Measurements from ENCODE around the gene MINDY1. TPM values are rescaled to one million over a fixed set of nuclear protein-coding genes. Genes with fewer than 3 reads are reported as not detected.

MINDY1 gene
- total RNA-seq, 1 experiment from 2014 or later, result 6.8 TPM

DNA sequence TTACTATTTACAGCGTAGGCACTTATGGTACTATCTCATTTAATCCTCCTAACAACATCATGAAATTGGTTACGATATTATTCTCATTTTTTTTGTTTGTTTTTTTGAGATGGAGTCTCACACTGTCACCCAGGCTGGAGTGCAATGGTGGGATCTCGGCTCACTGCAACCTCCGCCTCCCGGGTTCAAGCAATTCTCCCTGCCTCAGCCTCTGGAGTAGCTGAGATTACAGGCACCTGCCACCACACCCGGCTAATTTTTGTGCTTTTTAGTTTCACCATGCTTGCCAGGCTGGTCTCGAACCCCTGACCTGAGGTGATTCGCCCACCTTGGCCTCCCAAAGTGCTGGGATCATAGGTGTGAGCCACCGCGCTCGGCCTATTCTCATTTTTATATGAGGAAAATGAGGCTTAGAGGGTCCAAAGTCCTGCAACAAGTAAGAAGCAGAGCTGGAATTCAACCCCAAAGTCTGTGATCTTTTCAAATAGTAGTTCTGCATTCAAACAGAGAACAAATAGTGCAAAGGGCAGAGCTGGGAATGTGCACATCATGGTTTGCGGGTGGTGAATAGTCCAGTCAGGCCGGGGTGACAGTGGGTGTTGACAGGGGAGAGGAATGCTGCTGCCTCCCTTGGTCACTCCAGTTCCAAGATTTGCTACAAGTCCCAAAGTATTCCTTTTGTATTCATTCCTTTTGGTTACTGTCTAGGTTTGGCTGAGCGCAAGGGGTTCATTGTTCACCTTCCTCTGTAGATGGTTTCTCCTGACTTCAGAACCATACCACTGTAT is 6.2 kb upstream of the MINDY1 start:
- H3T11ph ChIP-seq (ENCODE audit: low read length), result no peak overlapping the region
- no peak overlapping the region for H3K4me3 Mint-ChIP-seq
- no peak for DNase-seq
- H3K79me1 ChIP-seq (ENCODE audit: insufficient read depth, low read depth, low read length, poor library complexity, severe bottlenecking), result no peaks in the 10 kb centered on the region
- H4K20me1 ChIP-seq (ENCODE audit: control insufficient read depth, insufficient read depth, insufficient read length), result no peaks in the 10 kb centered on the region
- peaks cover 0 to 2% (median 0%) of the 10 kb centered on the region in 3 experiments; a peak in 1 of 7 replicates for H3K36me3 Mint-ChIP-seq (ENCODE audit: insufficient read depth in 1 of 3, low read depth in 3 of 3)
- H3K27ac Mint-ChIP-seq, result no peak overlapping the region
- H2AFZ ChIP-seq (ENCODE audit: low read length), result no peak overlapping the region
- no peak overlapping the region for H2AK5ac ChIP-seq (ENCODE audit: insufficient read length, low read length)
- no peak overlapping the region for H3K56ac ChIP-seq (ENCODE audit: insufficient read length, low read depth, low read length)
- TF ChIP-seq, protein P1, sequence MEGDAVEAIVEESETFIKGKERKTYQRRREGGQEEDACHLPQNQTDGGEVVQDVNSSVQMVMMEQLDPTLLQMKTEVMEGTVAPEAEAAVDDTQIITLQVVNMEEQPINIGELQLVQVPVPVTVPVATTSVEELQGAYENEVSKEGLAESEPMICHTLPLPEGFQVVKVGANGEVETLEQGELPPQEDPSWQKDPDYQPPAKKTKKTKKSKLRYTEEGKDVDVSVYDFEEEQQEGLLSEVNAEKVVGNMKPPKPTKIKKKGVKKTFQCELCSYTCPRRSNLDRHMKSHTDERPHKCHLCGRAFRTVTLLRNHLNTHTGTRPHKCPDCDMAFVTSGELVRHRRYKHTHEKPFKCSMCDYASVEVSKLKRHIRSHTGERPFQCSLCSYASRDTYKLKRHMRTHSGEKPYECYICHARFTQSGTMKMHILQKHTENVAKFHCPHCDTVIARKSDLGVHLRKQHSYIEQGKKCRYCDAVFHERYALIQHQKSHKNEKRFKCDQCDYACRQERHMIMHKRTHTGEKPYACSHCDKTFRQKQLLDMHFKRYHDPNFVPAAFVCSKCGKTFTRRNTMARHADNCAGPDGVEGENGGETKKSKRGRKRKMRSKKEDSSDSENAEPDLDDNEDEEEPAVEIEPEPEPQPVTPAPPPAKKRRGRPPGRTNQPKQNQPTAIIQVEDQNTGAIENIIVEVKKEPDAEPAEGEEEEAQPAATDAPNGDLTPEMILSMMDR (conservative IDR thresholded peaks at IDR 0.05), result no peak
- peaks cover 1% of the 10 kb centered on the region; the same call in 1 of the 2 replicates for H3K4me1 ChIP-seq (ENCODE audit: insufficient read depth, low read length)
- H3K27me3 Mint-ChIP-seq (ENCODE audit: low read depth), result no peaks in the 10 kb centered on the region
- no peak overlapping the region for H4K8ac ChIP-seq (replicated peaks; ENCODE audit: insufficient read length, low read depth, low read length)
- WGBS (ENCODE audit: extremely low coverage, insufficient read length, low lambda C conversion rate), result no CpG with 5 or more reads among the region's 14 CpGs
- no peak overlapping the region for H2BK15ac ChIP-seq (ENCODE audit: low read depth, low read length)
- H3K18ac ChIP-seq (ENCODE audit: insufficient read length, low read depth, low read length), result no peak overlapping the region
- no peak overlapping the region for H2BK12ac ChIP-seq (ENCODE audit: insufficient read length, low read depth, low read length)
- no peaks in the 10 kb centered on the region for H3K27me3 ChIP-seq (ENCODE audit: insufficient read depth, low read length)
- no peaks in the 10 kb centered on the region; a peak in 2 of 5 replicates for H3K9me3 Mint-ChIP-seq
- no peak overlapping the region for H2BK120ac ChIP-seq (ENCODE audit: low read depth, low read length, poor library complexity, severe bottlenecking)
- H3K4ac ChIP-seq (ENCODE audit: low read depth, low read length), result no peak overlapping the region
- no peak overlapping the region for H2BK20ac ChIP-seq (ENCODE audit: low read depth, low read length, poor library complexity, severe bottlenecking)
- H4K91ac ChIP-seq (ENCODE audit: insufficient read length, low read depth, low read length), result no peak overlapping the region
- no peak overlapping the region for H3K27ac ChIP-seq (ENCODE audit: insufficient read length, low read depth, low read length)
- H3K14ac ChIP-seq (ENCODE audit: insufficient read depth, low read length), result no peak overlapping the region
- peaks cover 9 to 12% of the 10 kb centered on the region in 2 experiments for H3K4me1 Mint-ChIP-seq
- H3K4me2 ChIP-seq (ENCODE audit: insufficient read depth, insufficient read length, low read length), result no peak overlapping the region
- H3K9me3 ChIP-seq (ENCODE audit: control insufficient read depth, low read depth, low read length), result no peaks in the 10 kb centered on the region
- H4K5ac ChIP-seq (ENCODE audit: insufficient read length, low read depth, low read length), result no peak overlapping the region
- H2BK5ac ChIP-seq (ENCODE audit: insufficient read length, low read length), result no peak overlapping the region
- no peak overlapping the region for H3K9ac ChIP-seq (ENCODE audit: extremely low read depth, insufficient read length, low read length)
- H3K23me2 ChIP-seq (ENCODE audit: insufficient read length, low read depth, low read length, poor library complexity, severe bottlenecking), result peaks cover 9% of the 10 kb centered on the region
- H3K79me2 ChIP-seq (ENCODE audit: insufficient read depth, low read length), result no peaks in the 10 kb centered on the region; the same call in 1 of the 2 replicates
- H3K23ac ChIP-seq (ENCODE audit: insufficient read length, low read depth, low read length), result no peak overlapping the region
